Kidney epithelial cell (primary cell): ENCODE results near the gene ITPKC. TPM values are rescaled to one million over a fixed set of nuclear protein-coding genes. Genes with fewer than 3 reads are reported as not detected.

ENCODE experiments used
- DNase-seq: peaks from one replicate; pipeline ENCODE4 v3.0.0-alpha.2; 2010; ENCODE audit warnings: low read depth
- H3K27me3 ChIP-seq: 2 replicates; pipeline ENCODE4 v1.6.0; 2011; ENCODE audit warnings: low read length; ENCODE audit not compliant: control insufficient read depth, insufficient read depth
- H3K36me3 ChIP-seq: 2 replicates; pipeline ENCODE4 v1.5.1; 2011; ENCODE audit warnings: low read length; ENCODE audit not compliant: control insufficient read depth, insufficient read depth
- H3K4me3 ChIP-seq: 2 replicates; pipeline ENCODE4 v1.5.1; 2011; ENCODE audit warnings: low read depth, mild to moderate bottlenecking, control low read depth, low read length
- CTCF ChIP-seq: IDR thresholded peaks from 2 replicates; pipeline ENCODE4 v1.5.1; 2011; ENCODE audit warnings: mild to moderate bottlenecking, moderate library complexity, low read length, control low read depth, inconsistent platforms; ENCODE audit not compliant: insufficient read depth, poor library complexity, severe bottlenecking
- total RNA-seq: library from RNA; depleted of rRNA; stranded (reverse); fragments of >200 nt; gene quantifications from 2 replicates; pipeline ENCODE4 v1.2.3, GENCODE V29; 2015

The ITPKC gene
- total RNA-seq, 1 donor from 2014 or later, result 25.8 TPM

- Histone ChIP-seq H3K36me3 (peaks cover 3% of the 10 kb centered on the region), H3K4me3 (no peak overlapping the region), H3K27me3 (no peaks in the 10 kb centered on the region)
- TF ChIP-seq CTCF, result no peak
- no peak for DNase-seq
Observed at GRCh38 chr19:40736661-40737060, 19.7 kb downstream of the ITPKC start.

GRCh38 chr19:40737102-40737644 is 20.3 kb downstream of the ITPKC start:
- H3K36me3 ChIP-seq, result peaks cover 3% of the 10 kb centered on the region
- no peak for DNase-seq
- H3K27me3 ChIP-seq, result no peaks in the 10 kb centered on the region
- TF ChIP-seq CTCF, result no peak
- no peak overlapping the region for H3K4me3 ChIP-seq

GRCh38 chr19:40739030-40739839 is 22.3 kb downstream of the ITPKC start:
- TF ChIP-seq CTCF, result no peak
- DNase-seq, result no peak
- no peaks in the 10 kb centered on the region for H3K27me3 ChIP-seq
- peaks cover 1% of the 10 kb centered on the region for H3K36me3 ChIP-seq
- no peak overlapping the region for H3K4me3 ChIP-seq

- TF ChIP-seq CTCF, result no peak
- H3K27me3 ChIP-seq, result no peaks in the 10 kb centered on the region
- H3K36me3 ChIP-seq, result peaks cover 1% of the 10 kb centered on the region
- H3K4me3 ChIP-seq, result no peak overlapping the region
- DNase-seq, result no peak
Observed at GRCh38 chr19:40739871-40740703, 23.2 kb downstream of the ITPKC start.

- H3K4me3 ChIP-seq, result no peak overlapping the region
- no peak for DNase-seq
- peaks cover 1% of the 10 kb centered on the region for H3K36me3 ChIP-seq
- no peaks in the 10 kb centered on the region for H3K27me3 ChIP-seq
- no peak for TF ChIP-seq CTCF
Observed at GRCh38 chr19:40740747-40741146, 23.8 kb downstream of the ITPKC start.
